AG08396 (cell line): ENCODE results near the gene ZSCAN25.
A peak's percentile ranks its signal among the peaks of the same experiment; 100 is the strongest.
"Not testable (repeated sequence)": the region's sequence is repeated elsewhere in the genome, so short reads cannot be mapped to it uniquely, and the experiment has no call there.

Experiments used
- DNase-seq: peaks from one replicate; pipeline ENCODE4 v3.0.0; 2012; ENCODE audit warnings: low spot score, mixed read lengths

The ZSCAN25 gene

DNA sequence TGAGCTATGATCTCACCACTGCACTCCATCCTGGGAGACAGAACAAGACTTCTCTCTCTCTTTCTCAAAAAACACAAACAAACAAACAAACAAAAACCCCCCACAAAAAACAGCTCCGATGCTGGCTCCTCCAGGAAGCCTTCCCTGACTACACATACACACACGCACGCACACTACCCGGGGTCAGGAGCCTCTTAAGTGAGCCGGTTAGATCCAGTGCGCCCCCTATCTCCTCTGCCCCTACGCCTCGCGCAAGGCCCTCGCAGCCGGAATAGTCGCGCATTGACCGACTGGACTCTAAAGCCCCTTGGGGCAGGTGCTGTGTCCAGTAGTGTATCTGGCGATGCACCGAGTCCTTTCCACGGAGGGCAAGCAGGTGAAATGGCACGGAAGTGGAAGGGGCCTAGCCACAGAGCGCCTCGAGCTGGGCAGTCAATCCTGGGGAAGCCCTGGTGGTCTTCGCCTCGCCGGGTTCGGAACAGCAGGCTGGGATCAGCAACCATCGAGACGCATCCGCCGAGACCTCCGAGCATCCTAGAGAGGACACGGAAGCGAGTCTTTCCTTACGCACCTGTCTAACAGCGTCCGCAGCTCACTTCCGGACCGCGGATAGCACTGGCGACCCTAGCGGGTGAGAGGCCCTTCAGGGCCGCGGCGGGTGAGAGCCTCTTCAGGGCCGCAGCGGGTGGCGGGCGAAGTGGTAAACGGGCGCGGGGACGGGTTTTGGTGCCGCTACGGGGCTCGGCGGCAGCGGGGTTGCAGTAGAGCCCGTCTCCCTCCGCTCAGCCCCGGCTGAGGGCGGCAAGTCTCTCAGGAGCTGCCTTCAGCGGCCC is at the start of gene ZSCAN25:
Gene ZSCAN25 (plus strand): TSS at position 588 of the 833 bp plus-strand sequence. CDS start 2,661 bp downstream, outside the sequence.
- peak; percentile 95 for DNase-seq

DNA sequence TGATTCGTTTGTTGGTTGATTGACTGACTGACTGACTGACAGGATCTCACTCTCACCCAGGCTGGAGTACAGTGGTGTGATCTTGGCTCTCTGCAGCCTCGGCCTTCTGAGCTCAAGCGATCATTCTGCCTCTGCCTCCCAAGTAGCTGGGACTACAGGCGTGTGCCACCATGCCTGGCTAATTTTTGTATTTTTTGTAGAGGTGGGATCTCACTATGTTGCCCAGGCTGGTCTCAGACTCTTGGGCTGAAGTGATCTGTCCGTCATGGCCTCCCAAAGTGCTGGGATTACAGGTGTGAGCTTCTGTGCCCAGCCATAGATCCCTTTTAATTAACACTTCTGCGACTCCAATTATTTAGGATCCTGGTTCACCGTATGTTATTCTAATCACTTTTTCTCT is 48.0 kb upstream of the ZSCAN25 start:
- not testable (repeated sequence) for DNase-seq

DNA sequence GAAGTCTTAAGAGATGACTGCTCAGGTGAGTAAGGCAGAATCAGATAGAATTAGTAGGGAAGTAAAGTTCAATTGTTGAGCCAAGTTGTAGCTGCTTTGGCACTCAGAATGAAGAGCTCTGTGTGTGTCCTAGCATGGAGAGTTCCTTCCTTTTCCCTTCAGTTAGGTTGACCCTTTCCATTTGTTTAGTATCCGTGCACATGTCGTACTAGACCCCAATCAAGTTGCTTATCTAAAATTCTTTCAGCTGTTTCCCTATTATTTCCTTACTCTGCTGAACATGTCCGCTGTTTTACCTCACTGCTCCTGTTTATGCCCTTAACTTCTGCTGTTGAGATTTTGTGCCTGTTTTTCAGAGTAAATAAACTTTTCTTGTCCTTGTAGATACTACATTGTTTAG is 45.0 kb upstream of the ZSCAN25 start:
- no peak for DNase-seq

DNA sequence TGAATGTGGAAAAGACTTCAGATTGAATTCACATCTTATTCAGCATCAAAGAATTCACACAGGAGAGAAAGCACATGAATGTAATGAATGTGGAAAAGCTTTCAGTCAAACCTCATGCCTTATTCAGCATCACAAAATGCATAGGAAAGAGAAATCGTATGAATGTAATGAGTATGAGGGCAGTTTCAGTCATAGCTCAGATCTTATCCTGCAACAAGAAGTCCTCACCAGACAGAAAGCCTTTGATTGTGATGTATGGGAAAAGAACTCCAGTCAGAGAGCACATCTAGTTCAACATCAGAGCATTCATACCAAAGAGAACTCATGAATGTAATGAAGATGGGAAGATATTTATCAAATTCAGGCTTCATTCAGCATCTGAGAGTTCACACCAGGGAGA is 43.5 kb upstream of the ZSCAN25 start:
- no peak for DNase-seq

DNA sequence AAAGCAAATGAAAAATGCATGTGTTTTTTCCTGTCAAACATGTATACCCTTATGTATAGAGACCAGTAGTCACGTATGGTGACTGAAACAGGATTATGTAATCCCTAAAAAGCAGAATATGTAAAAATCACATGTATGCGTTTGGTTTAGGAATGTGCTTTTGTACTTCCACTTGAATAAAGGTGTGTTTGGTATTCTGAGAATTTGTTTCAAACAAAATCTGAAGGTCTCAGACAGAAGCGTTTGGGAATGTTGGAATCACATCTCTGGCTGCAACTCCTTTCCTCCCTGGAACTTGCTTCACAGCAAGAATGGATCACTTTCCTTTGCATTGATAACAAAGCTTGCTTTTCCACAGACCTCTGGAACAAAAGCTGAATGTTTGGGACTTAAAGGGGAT is 40.5 kb upstream of the ZSCAN25 start:
- no peak for DNase-seq

DNA sequence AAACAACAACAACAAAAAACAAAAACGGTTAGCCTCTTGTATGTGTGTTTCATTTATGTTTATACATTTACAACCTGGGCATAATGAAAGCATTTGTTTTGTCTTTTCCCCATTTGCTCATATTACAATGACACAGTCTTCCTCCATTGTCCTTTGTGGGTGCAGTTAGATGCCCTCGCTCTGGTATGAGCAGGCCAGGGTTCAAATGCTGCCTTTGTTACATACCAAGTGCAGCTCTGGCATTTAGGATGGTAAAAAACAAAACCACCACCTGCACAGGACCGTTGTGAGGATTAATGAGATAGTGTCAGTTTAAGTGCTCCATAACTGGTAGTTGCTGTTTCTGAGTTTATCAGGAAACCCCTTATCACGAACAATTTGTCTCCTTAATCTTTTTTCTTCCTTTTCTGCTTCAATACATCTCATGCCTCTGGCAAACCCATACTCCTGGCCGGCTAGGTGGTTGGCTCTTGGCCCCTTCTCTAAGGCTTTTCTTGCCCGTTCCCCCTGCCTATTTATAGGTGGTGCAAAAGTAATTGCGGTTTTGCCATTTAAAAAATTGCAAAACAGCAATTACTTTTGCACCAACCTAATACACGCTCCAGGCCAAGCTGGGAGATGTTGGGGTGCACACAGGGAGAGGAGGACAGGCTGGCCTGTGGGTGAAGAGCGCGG is 37.3 kb upstream of the ZSCAN25 start:
- DNase-seq, result no peak

DNA sequence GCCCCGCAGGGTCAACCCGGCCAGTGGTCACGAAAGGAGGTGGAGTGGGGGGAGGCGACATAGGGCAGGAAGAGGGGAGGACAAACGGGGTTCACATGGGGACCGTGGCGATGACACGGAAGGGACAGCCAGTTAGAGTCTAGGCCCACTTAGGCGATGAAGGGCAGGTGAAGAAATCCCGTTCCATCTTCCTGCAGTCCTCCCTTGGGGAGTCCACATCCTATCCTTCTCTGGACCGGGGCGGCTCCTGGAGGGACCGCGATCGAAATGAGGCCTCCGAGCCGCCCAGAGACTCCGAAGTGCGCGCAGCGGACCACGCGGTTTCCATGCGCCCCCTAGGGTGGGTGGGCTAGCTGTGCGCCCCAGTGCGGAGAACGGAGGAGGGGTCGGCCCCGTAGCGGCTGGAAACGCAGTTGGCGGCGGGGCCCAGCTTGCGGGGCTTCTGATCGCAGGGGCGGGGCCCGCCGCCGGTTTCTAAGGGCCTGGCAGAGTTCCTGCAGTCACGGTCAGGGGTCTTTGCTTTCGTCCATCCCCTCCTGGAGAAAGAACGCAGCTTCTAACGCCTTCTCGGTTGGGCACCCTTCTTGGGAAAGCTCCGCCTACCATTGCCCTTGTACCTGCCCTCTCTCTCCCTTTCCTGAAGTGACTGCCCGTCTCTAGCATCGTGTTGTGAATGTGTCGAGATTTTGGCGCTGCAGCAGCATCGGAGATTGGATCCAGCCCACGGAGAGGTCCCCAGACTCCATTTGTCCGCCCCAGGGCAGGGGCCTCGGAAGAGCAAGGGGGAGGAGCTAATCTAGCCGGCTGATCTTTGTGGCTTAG is 36.6 kb upstream of the ZSCAN25 start:
- peak; percentile 38 for DNase-seq

DNA sequence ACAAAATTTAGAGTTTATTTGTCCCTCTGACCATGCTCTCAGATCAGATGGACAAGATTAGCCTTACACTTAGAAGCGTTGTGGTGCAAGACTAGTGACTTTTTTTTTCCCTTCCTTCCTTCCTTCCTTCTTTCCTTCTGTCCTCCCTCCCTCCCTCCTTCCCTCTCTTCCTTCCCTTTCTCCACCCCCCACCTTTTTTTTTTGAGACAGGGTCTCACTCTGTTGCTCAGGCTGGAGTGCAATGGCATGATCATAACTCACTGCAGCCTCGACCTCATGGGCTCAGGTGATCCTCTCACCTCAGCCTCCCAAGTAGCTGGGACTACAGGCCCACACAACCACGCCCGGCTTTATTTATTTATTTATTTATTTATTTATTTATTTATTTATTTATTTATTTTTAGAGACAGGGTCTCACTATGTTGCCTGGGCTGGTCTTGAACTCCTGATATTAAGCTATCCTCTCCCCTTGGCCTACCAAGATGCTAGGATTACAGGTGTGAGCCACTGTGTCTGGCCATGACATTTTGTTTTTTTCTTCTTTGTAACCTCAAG is 35.9 kb upstream of the ZSCAN25 start:
- DNase-seq, result not testable (repeated sequence)

DNA sequence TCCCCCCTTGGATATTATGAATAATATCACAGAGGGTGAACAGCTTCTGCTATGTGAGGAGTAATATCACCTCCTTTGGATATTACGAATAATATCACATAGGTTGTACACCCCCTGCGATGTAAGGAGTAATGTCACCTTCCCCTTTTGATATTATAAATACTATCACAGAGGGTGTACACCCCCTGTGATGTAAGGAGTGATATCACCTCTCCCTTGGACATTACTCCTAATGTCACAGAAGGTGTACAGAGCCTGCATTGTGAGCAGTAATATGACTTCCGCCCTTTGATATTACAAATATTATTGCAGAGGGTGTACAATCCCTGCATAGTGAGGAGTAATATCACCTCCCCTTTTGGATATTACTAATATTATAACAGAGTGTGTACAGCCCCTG is 27.9 kb upstream of the ZSCAN25 start:
- no peak for DNase-seq

DNA sequence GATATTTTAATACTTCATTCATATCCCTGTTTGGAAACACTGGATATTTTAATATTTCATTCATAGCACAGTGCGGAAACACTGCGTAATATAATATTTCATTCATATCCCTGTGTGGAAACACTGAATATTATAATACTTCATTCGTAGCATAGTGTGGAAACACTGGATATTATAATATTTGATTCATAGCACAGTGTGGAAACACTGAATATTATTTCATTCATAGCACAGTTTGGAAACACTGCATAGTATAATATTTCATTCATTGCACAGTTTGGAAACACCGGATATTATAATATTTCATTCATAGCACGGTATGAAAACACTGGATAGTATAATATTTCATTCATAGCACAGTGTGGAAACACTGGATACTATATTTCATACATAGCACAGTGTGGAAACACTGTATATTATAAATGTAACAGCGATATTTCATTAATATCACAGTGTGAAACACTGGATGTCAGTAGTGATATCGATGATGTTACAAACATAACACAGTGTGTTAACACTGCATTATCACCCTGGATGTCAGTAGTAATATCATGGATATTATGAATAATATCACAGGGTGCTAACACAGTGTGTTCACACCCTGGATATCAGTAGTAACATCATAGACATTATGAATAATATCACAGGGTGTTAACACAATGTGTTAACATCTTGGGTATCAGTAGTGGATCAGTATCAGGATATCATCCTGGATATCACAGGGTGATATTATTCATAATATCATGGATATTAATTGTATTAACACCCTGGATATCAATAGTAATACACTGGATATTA is 21.6 kb upstream of the ZSCAN25 start:
- DNase-seq, result no peak

DNA sequence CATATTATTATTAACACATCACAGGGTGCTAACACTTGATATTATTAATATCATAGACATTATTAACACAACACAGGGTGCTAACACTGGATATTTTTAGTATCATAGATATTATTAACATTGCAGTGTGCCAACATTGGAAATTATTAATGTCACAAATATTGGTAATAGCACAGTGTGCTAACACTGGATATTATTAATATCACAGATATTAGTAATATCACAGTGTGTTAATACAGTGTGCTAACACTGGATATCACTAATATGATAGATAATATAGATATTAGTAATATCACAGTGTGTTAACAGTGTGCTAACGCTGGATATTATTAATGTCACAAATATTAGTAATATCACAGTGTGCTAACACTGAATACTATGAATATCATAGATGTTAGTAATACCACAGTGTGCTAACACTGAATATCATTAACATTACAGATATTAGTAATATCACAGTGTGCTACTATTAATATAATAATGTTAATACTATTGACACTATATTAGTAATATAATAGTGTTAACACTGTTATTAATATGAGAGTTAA is 20.3 kb upstream of the ZSCAN25 start:
- no peak for DNase-seq

DNA sequence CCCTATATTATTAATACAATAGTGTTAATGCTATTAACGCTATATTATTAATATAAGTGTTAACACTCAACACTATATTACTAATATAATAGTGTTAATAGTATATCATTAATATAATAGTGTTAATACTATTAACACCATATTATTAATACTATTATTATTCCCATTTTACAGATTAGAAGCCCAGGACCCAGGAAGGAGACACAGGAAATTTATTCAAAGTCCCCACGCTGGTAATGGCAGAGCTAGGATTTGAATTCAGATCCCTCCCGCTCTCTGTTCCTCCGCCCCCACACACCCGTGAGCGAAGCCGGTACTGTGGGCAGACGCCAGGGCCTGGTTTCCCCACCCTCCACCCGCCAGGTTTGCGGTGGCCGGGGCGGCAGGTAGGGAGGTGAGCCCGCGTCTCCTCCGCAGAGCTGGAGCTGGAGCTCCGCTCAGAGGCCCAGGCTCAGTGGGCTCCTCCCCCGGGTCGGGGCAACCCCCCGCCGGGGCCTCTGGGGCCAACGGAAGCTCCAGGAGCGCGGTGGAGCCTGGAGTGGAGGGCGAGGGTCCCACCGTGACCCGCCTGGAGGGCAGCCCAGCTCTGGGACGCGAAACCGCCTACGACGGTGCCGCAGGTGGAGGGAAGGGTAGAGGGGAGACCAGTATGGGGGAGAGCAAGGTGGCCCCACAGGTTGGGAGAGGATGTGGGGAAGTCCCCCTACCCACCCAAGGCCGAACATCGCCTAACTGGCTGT is 18.8 kb upstream of the ZSCAN25 start, which contains the start of gene TMEM225B:
Gene TMEM225B (plus strand): TSS at position 506 of the 740 bp plus-strand sequence. CDS start 6,122 bp downstream, outside the sequence.
- DNase-seq, result no peak

DNA sequence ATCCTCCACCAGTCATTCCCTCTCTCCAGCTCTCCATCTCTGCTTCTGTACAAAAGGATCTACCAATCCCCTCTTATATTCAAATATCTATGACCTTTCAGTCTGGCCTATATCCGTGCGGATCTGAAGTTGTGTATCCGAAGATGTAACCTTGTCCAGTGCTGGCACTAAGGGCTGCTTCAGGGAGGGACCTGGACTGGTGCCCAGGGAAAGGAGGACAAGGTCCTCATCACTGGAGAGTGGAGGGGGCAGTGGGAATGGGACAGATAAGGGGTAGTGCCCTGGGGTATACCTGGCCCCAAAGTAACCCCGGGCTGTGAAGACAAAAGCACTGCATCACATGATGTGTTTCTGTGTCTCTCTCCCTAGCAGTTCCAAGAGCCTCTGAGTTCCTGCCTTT is 16.9 kb upstream of the ZSCAN25 start:
- no peak for DNase-seq

DNA sequence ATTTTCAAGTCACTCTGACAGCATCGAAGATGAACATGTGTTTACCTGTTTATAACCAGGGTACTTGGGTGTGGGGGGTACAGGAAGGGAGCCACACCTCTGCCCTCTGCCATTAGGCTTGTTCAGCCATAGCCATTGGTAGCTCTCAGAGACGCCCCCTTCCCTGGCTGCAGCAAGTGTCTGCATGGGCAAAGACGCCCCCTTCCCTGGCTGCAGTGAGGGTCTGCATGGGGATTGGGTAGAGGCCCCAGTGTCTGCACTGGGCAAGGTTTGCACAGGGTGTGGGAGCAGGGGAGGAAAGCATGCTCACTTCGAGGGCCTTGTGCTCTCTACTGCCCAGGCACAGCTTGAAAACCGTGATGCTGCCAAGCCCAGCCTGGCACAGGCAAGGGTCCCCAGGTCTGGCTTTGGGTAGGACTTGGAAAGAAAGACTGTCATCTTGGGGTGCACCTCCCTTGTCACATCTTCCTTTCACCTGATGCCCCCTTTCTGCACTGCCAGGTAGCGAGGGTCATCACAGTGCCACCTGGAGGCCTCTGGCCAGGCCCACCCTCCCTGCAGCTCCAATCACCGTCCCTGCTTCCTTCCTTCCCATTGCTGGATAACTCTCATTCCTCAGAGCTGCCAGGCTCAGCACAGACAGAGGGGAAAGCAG is 15.0 kb upstream of the ZSCAN25 start:
- DNase-seq, result no peak

DNA sequence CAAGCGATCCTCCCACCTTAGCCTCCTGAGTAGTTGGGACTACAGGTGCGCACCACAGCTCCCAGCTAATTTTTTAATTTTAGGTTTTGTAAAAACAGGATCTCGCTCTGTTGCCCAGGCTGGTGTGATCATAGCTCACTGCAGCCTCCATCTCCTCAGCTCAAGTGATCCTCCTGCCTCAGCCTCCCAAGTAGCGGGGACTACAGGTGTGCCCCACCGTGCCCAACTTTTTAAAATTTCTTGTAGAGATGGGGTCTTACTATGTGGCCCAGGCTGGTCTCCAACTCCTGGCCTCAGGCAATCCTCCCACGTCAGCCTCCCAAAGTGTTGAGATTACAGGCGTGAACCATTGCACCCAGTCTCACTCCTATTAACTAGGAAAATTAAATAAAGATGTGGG is 11.2 kb upstream of the ZSCAN25 start:
- no peak for DNase-seq

DNA sequence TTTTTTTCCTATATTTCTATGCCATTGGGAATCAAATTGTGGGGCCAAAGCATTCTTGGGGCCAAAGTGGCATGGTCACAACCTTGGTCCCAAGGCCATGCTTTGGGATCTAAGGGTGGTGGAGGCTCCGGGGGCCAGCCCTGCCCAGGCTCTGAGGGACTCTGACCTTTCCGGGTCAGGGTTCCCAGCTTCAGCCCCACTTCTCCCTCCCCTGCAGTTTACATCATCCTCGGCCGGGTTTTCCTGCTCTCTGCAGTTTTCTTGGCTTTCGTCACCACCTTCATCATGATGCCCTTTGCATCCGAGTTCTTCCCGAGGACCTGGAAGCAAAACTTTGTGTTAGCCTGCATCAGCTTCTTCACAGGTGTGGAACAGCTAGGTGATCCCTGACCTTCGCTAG is 10.2 kb upstream of the ZSCAN25 start:
- DNase-seq, result no peak

DNA sequence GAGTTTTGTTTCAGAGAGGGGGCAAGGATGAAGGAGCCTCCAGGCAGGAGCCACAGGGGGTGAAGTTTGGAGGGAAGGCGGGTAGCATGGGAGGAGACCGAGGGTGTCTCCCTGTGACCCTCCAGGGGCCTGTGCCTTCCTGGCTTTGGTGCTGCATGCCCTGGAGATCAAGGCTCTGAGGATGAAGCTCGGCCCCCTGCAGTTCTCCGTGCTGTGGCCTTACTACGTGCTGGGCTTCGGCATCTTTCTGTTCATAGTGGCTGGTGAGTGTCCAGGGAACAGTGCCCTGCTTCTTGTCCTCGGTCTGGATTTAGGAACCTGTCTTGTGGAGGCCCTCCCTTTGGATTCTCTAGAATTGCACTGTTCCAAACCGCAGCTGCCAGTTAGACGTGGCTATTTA is 9.2 kb upstream of the ZSCAN25 start:
- no peak for DNase-seq

DNA sequence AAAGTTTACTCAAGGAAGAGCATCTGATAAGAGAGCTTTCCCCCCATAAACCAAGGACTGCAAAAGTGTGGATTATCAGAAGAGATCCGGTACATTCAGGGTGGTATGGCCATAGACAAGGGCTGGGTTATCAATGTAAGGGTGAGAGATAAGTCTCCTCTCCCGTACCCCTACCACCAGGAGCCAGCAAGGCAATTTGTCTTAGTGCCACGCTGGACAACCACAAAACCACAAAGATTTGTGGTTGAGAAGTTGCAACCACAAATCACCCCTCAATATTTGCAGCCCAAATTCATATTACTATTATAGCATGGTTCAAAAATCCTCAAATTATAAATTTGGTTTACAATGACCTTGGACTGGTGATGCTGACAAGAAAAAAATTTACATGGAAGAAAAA is 2.3 kb upstream of the ZSCAN25 start:
- DNase-seq, result no peak

DNA sequence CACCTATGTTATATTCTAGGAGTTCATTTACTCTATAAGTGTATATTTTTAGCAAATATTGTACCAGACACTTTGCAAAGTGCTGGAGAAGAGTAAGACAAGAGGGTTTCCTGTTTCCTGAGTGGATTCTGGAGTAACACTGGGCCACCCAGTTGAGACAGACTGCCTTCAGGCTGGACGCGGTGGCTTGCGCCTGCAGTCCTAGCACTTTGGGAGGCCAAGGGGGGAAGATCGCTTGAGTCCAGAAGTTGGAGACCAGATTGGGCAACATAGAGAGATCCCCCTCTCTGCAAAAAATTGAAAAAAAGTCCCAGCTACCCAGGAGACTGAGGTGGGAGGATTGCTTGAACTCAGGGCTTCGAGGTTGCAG is 772 bp upstream of the ZSCAN25 start:
- no peak for DNase-seq
